GM12878 (cell line): ENCODE results near the gene ATP6V0A1. TPM values are rescaled to one million over a fixed set of nuclear protein-coding genes. Genes with fewer than 3 reads are reported as not detected.

ENCODE experiments used
- ATF2 ChIP-seq: IDR thresholded peaks from 2 replicates; pipeline ENCODE4 v1.6.1; 2012; ENCODE audit warnings: low read length, inconsistent platforms
- HCFC1 ChIP-seq: fragments of 150-350 bp; IDR thresholded peaks from 2 replicates; pipeline ENCODE4 v1.6.1; 2014; ENCODE audit warnings: low read length
- IKZF2 ChIP-seq, 2 experiments: fragments of 450-650 bp; IDR thresholded peaks; 2 replicates each; pipeline ENCODE4 v1.6.1; 2017; ENCODE audit warnings: mild to moderate bottlenecking in 2 of 2, moderate library complexity in 2 of 2
- JUNB ChIP-seq: IDR thresholded peaks from 2 replicates; pipeline ENCODE4 v1.6.1; 2016; ENCODE audit warnings: antibody characterized with exemption, mild to moderate bottlenecking
- MLLT1 ChIP-seq: fragments of 450-650 bp; IDR thresholded peaks from 2 replicates; pipeline ENCODE4 v1.6.1; 2016; ENCODE audit warnings: mild to moderate bottlenecking
- MXI1 ChIP-seq: fragments of 150-350 bp; IDR thresholded peaks from 2 replicates; pipeline ENCODE4 v1.6.1; 2011; ENCODE audit warnings: low read depth, mild to moderate bottlenecking, inconsistent platforms, low read length, improper control_type of control experiment
- NBN ChIP-seq: fragments of 450-650 bp; IDR thresholded peaks from 2 replicates; pipeline ENCODE4 v1.6.1; 2016
- NFYB ChIP-seq: IDR thresholded peaks from 2 replicates; pipeline ENCODE4 v1.6.1; 2011; ENCODE audit warnings: low read depth, mild to moderate bottlenecking, low read length, improper control_type of control experiment, moderate library complexity; ENCODE audit not compliant: insufficient read depth
- RELB ChIP-seq: fragments of 450-650 bp; IDR thresholded peaks from 2 replicates; pipeline ENCODE4 v1.6.1; 2017; ENCODE audit warnings: low read depth, mild to moderate bottlenecking, moderate library complexity
- SKIL ChIP-seq: fragments of 450-650 bp; IDR thresholded peaks from 2 replicates; pipeline ENCODE4 v1.6.1; 2017; ENCODE audit warnings: mild to moderate bottlenecking, low read depth, inconsistent platforms; ENCODE audit not compliant: poor library complexity, severe bottlenecking
- ZBTB33 ChIP-seq: fragments of 450-650 bp; IDR thresholded peaks from 2 replicates; pipeline ENCODE4 v1.6.1; 2017; ENCODE audit warnings: mild to moderate bottlenecking
- ZNF592 ChIP-seq: fragments of 450-650 bp; IDR thresholded peaks from 2 replicates; pipeline ENCODE4 v1.6.1; 2017; ENCODE audit warnings: mild to moderate bottlenecking, moderate library complexity
- polyA plus RNA-seq, 11 experiments: library from polyadenylated mRNA; depleted of rRNA in 4 of 11; unstranded in 6 of 11; stranded (reverse) in 5 of 11; fragments of >200 nt; fragmentation: Nextera tagmentation in 4 of 11; fragmentation: Illumina TruSeq in 1 of 11; extraction: Ambion mirVana in 4 of 11; extraction: Trizol in 1 of 11; gene quantifications; 1 replicate in 1 of 11; 2 replicates in 10 of 11; pipeline versions ENCODE4 v1.2.1 to v1.2.3, GENCODE V29; 2011 to 2016; ENCODE audit warnings: inconsistent platforms in 2 of 11, missing spikeins in 2 of 11, low read depth in 1 of 11
- total RNA-seq, 4 experiments: library from RNA; depleted of rRNA in 3 of 4; stranded (reverse); fragments of >200 nt in 3 of 4; fragmentation: Illumina TruSeq in 1 of 4; extraction: Trizol in 1 of 4; gene quantifications; 2 replicates each; pipeline versions ENCODE4 v1.2.1 to v1.2.3, GENCODE V29; 2013 to 2021

ATP6V0A1 gene
- total and polyA plus RNA-seq, 10 of the 15 experiments (the other 5 are each of a cell fraction or from before 2014, with no cell fraction given) = 3.0 to 76.6 (median 30.9) TPM

GRCh38 chr17:42535155-42536047 lies 76.7 kb downstream of the ATP6V0A1 start (continued):
- TF ChIP-seq ZNF592 (peak; percentile 85; the same call in 1 of the 2 replicates), ZBTB33 (peak; percentile 45; the same call in 1 of the 2 replicates), RELB (peak; percentile 67), SKIL (peak; percentile 41), NBN (peak; percentile 66; the same call in 1 of the 2 replicates), JUNB (no peak), ATF2 (no peak), NFYB (no peak), MXI1 (no peak), MLLT1 (peak; percentile 79), IKZF2 (IDR thresholded peaks at IDR 0.05) (0 out of 4 replicates have a peak, but pooled peaks of 1 of the 2 experiments have one; percentile 33), HCFC1 (no peak)
